GM18508 (cell line): Measurements from ENCODE around the gene MIDN.

Experiments
- ATAC-seq: cut with Tn5 transposase; IDR thresholded peaks from one replicate; pipeline ENCODE4 v1.9.1; 2021; ENCODE audit warnings: moderate number of reproducible peaks; ENCODE audit not compliant: insufficient read depth, unreplicated experiment

MIDN gene

DNA sequence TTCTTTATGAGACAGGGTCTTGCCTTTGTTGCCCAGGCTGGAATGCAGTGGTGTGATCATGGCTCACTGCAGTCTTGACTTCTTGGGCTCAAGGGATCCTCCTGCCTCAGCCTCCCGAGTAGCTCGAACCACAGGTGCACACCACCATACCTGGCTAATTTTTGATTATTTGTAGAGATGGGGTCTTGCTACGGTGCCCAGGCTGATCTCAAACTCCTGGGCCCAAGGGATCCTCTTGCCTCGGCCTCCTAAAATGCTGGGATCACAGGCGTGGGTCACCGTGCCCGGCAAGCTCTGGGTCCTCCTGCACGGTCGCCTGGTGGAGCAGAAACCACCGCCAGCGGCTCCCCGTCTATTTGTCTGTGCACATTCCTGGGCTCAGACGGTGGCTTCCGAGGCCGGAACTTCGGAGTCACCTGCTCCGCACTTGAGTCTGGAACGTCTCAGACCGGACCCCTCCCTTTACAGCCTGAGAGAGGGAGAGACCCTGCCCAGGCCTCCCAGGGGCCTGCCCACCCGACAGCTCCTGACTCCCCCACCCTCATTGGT, 59.4 kb downstream of the MIDN start:
- no peak for ATAC-seq

DNA sequence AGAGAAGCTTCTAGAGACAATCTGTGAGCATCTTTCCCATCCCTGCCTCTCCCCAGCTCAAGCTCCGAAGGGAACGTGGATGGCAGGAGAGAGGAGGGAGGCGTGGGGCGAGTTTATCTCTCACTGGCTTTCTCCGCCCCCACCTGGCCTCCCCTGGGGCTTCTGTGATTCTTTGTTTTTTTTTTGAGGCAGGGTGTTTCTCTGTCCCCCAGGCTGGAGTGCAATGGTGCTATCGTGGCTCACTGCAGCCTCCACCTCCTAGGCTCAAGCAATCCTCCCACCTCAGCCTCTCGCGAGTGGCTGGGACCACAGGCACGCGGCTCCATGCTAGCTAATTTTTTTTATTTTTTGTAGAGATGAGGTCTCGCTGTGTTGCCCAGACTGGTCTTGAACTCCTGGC, 60.3 kb downstream of the MIDN start:
- no peak for ATAC-seq
